ENCODE data around the gene MAB21L4. TPM values are rescaled to one million over a fixed set of nuclear protein-coding genes. Genes with fewer than 3 reads are reported as not detected.

MAB21L4 gene
- total and polyA plus RNA-seq, 7 experiments from 2014 or later, result not detected

DNA sequence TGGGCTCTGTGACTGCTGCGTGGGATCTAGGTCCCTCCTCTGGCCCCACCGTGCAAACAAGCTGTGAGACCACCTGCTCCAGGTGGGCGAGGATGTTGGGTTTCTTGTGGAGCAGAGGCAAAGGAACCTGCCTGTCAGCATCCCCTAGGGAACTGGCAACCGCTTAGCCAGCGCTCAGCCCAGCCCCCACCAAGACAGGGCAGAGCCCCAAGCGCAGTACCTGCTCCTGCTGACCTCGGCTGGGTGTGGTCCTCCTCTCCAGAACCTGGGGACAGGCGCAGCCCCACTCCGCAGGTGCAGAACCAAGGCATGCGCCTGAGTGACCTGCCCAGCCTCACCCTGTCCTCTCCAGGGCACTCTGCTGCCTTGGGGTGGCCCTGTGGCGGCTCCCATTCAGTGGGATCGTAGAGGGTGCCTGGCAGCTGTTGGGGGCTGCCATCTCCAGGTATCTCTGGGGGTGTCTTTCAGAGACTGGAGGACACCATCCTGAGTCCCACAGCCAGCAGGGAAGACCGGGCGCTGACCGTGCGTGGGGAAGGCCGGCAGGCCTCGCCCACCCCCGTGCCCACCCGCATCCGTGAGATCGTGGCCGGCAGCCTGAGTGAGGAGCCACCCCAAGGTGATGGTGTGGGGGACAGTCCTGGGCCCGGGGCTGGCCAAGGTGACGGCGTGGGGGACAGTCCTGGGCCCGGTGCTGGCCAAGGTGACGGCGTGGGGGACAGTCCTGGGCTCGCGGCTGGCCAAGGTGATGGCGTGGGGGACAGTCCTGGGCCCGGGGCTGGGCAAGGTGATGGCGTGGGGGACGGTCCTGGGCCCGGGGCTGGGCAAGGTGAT lies 22.5 kb upstream of the MAB21L4 start:
- peaks cover 0 to 12% (median 8%) of the 10 kb centered on the region in 5 donors for H3K27me3 Mint-ChIP-seq
- no peak overlapping the region for H3K4me3 Mint-ChIP-seq
- no peaks in the 10 kb centered on the region for H3K9me3 ChIP-seq (ENCODE audit: control insufficient read depth in 2 of 3, low read length in 3 of 3)
- POLR2A ChIA-PET, result no interaction called here
- peaks cover 3 to 4% of the 10 kb centered on the region in 2 donors for H3K27me3 ChIP-seq (ENCODE audit: control insufficient read depth in 2 of 2, insufficient read depth in 2 of 2, low read length in 2 of 2)
- no peak for ATAC-seq
- H3K4me1 ChIP-seq (ENCODE audit: control insufficient read depth in 2 of 2, insufficient read depth in 2 of 2, low read length in 2 of 2), result no peaks in the 10 kb centered on the region
- CTCF ChIA-PET, result no interaction called here
- no peak overlapping the region for H3K4me3 ChIP-seq (ENCODE audit: low read length)
- no peak overlapping the region for H3K27ac Mint-ChIP-seq
- no peak for DNase-seq
- H3K4me1 Mint-ChIP-seq, result peaks cover 0 to 2% (median 0%) of the 10 kb centered on the region in 7 donors
- no peaks in the 10 kb centered on the region for H3K36me3 Mint-ChIP-seq
- intact Hi-C loops (cut with micrococcal nuclease), result loop anchor here (10.0 kb wide), 2 partner anchors 236 to 376 kb away; partner anchors contain the start of gene PPP1R7 (in 1 of the 2)
- H3K36me3 ChIP-seq (ENCODE audit: control insufficient read depth in 2 of 3, insufficient read depth in 3 of 3, low read length in 3 of 3), result no peaks in the 10 kb centered on the region
- H3K27ac ChIP-seq (ENCODE audit: low read depth, low read length), result no peak overlapping the region
- no peaks in the 10 kb centered on the region for H3K9me3 Mint-ChIP-seq

DNA sequence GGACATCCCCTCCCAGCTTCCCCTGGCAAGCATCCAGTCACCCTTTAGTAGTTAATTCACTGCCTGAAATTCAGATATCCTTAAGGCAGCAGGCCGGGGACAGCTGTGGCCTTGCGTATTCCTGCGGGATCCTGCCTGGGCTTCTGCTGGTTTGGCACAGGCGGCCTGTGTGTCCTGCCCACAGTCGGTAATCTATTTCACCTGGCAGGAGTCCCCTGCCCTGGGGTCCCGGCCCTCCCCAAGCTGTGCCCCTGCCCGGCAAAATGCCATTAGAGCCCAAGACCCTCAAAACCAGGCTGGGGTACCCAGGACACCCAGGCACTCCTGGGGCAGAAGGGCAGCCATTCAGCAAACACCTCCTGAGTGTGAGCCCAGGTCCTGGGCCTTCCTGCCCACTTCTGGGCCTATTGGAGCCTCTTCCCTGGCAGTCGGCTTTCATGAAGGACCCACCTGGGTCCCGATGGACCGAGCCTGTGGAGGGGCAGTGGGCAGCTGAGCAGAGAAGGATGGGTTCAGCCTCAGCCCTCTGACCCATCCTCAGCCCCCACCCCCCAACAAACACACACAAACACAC lies 21.8 kb upstream of the MAB21L4 start:
- no peak overlapping the region for H3K4me3 Mint-ChIP-seq
- no peaks in the 10 kb centered on the region for H3K9me3 ChIP-seq (ENCODE audit: control insufficient read depth in 2 of 3, low read length in 3 of 3)
- H3K4me3 ChIP-seq (ENCODE audit: low read length), result no peak overlapping the region
- H3K27ac ChIP-seq (ENCODE audit: low read depth, low read length), result no peak overlapping the region
- POLR2A ChIA-PET, result no interaction called here
- peaks cover 3 to 4% of the 10 kb centered on the region in 2 donors for H3K27me3 ChIP-seq (ENCODE audit: control insufficient read depth in 2 of 2, insufficient read depth in 2 of 2, low read length in 2 of 2)
- H3K36me3 ChIP-seq (ENCODE audit: control insufficient read depth in 2 of 3, insufficient read depth in 3 of 3, low read length in 3 of 3), result no peaks in the 10 kb centered on the region
- intact Hi-C loops (cut with micrococcal nuclease), result loop anchor here (10.0 kb wide), 2 partner anchors 237 to 377 kb away; partner anchors contain the start of gene PPP1R7 (in 1 of the 2)
- no peak overlapping the region for H3K27ac Mint-ChIP-seq
- peaks cover under 1 to 14% (median 12%) of the 10 kb centered on the region in 5 donors for H3K27me3 Mint-ChIP-seq
- DNase-seq (no peak), ATAC-seq (no peak)
- no peaks in the 10 kb centered on the region for H3K36me3 Mint-ChIP-seq
- no peaks in the 10 kb centered on the region for H3K4me1 ChIP-seq (ENCODE audit: control insufficient read depth in 2 of 2, insufficient read depth in 2 of 2, low read length in 2 of 2)
- H3K4me1 Mint-ChIP-seq, result peaks cover 0 to 2% (median 0%) of the 10 kb centered on the region in 7 donors
- H3K9me3 Mint-ChIP-seq, result no peaks in the 10 kb centered on the region
- CTCF ChIA-PET, result interaction anchor here (1.1 kb wide), 1 partner anchor 723 kb away, joined by 3 read pairs; no protein-coding TSS in a partner anchor

DNA sequence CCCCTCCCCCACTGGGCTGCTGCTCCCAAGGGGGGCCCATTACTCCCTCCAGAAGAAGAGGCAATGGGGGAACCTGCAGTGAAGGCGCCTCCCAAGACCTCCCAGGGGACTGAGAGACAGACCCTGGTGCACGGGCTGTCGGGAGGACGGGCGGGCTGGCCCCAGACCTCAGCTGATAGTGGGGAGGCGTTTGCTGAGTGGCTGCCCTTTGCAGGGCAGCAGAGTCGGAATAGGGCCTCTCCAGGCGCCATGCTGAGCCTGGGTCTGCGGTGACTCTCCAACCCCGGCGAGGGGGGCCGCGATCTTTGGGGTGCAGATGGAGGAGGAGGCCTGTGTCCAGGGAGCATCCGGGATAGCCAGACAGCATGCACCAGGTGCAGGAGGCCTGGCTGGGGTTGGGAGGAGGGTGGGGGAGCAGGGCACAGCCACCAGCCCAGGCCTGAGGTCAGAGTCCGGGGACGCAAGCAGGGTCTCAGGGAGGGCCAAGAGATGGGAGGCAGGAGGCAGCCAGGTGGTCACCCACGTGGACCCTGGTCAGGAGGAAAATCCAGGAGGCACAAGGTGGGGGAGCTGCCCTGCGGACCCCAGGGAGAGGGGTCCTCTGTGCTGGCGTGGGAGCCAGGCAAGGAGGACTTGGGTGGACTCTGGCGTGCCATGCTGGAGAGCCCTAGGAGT lies 21.2 kb upstream of the MAB21L4 start:
- Mint-ChIP-seq H3K36me3 (no peaks in the 10 kb centered on the region), H3K27ac (no peak overlapping the region), H3K4me3 (peak overlapping the region in 1 of 10 donors; percentile 30), H3K27me3 (peaks cover 7 to 20% (median 12%) of the 10 kb centered on the region in 5 donors), H3K4me1 (peaks cover 0 to 2% (median 0%) of the 10 kb centered on the region in 7 donors), H3K9me3 (no peaks in the 10 kb centered on the region)
- peaks cover 3 to 4% of the 10 kb centered on the region in 2 donors for H3K27me3 ChIP-seq (ENCODE audit: control insufficient read depth in 2 of 2, insufficient read depth in 2 of 2, low read length in 2 of 2)
- H3K4me3 ChIP-seq (ENCODE audit: low read length), result no peak overlapping the region
- POLR2A ChIA-PET, result no interaction called here
- intact Hi-C loops (cut with micrococcal nuclease), result loop anchor here (10.0 kb wide), 2 partner anchors 238 to 378 kb away; partner anchors contain the start of gene PPP1R7 (in 1 of the 2)
- no peak overlapping the region for H3K27ac ChIP-seq (ENCODE audit: low read depth, low read length)
- no peaks in the 10 kb centered on the region for H3K4me1 ChIP-seq (ENCODE audit: control insufficient read depth in 2 of 2, insufficient read depth in 2 of 2, low read length in 2 of 2)
- no peaks in the 10 kb centered on the region for H3K36me3 ChIP-seq (ENCODE audit: control insufficient read depth in 2 of 3, insufficient read depth in 3 of 3, low read length in 3 of 3)
- CTCF ChIA-PET, result interaction anchor here (0.6 to 1.1 kb wide), 2 partner anchors 13 to 724 kb away, joined by 3 to 4 read pairs; no protein-coding TSS in a partner anchor
- no peaks in the 10 kb centered on the region for H3K9me3 ChIP-seq (ENCODE audit: control insufficient read depth in 2 of 3, low read length in 3 of 3)
- ATAC-seq, result no peak
- no peak for DNase-seq

DNA sequence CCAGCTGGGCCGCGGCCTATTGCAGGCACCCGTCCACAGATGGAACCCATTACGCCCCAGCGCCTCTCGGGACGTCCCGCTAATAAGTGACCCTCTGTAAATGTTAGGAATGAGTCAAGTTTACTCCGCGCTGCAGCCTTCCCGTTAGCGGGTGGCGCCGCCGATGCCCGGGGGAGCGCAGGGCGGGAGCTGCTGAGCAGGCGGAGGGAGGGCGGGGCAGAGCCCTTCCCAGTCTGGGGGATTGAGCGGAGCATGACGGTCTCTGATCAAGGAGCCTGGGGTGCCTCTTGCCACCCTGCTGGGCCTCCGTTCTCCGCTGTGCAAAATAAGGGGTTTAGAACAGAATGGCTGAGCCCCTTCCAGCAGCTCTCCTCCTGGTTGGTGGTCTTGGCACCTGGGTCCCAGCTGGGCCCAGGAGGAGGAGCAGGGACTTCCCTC lies 20.6 kb upstream of the MAB21L4 start:
- H3K4me3 ChIP-seq (ENCODE audit: low read length), result no peak overlapping the region
- H3K27me3 ChIP-seq (ENCODE audit: control insufficient read depth in 2 of 2, insufficient read depth in 2 of 2, low read length in 2 of 2), result peaks cover 3 to 4% of the 10 kb centered on the region in 2 donors
- intact Hi-C loops (cut with micrococcal nuclease), result loop anchor here (10.0 kb wide), 2 partner anchors 238 to 378 kb away; partner anchors contain the start of gene PPP1R7 (in 1 of the 2)
- POLR2A ChIA-PET, result no interaction called here
- H3K4me1 ChIP-seq (ENCODE audit: control insufficient read depth in 2 of 2, insufficient read depth in 2 of 2, low read length in 2 of 2), result no peaks in the 10 kb centered on the region
- ATAC-seq (no peak), DNase-seq (no peak)
- CTCF ChIA-PET, result interaction anchor here (0.6 to 1.1 kb wide), 2 partner anchors 13 to 725 kb away, joined by 3 to 4 read pairs; no protein-coding TSS in a partner anchor
- no peak overlapping the region for H3K27ac Mint-ChIP-seq
- no peaks in the 10 kb centered on the region for H3K9me3 ChIP-seq (ENCODE audit: control insufficient read depth in 2 of 3, low read length in 3 of 3)
- no peaks in the 10 kb centered on the region for H3K36me3 Mint-ChIP-seq
- peak overlapping the region in 1 of 10 donors; percentile 30 for H3K4me3 Mint-ChIP-seq
- no peaks in the 10 kb centered on the region for H3K9me3 Mint-ChIP-seq
- no peak overlapping the region for H3K27ac ChIP-seq (ENCODE audit: low read depth, low read length)
- H3K36me3 ChIP-seq (ENCODE audit: control insufficient read depth in 2 of 3, insufficient read depth in 3 of 3, low read length in 3 of 3), result no peaks in the 10 kb centered on the region
- H3K4me1 Mint-ChIP-seq, result peaks cover 0 to 2% (median 0%) of the 10 kb centered on the region in 7 donors
- H3K27me3 Mint-ChIP-seq, result peaks cover 11 to 25% (median 15%) of the 10 kb centered on the region in 5 donors

DNA sequence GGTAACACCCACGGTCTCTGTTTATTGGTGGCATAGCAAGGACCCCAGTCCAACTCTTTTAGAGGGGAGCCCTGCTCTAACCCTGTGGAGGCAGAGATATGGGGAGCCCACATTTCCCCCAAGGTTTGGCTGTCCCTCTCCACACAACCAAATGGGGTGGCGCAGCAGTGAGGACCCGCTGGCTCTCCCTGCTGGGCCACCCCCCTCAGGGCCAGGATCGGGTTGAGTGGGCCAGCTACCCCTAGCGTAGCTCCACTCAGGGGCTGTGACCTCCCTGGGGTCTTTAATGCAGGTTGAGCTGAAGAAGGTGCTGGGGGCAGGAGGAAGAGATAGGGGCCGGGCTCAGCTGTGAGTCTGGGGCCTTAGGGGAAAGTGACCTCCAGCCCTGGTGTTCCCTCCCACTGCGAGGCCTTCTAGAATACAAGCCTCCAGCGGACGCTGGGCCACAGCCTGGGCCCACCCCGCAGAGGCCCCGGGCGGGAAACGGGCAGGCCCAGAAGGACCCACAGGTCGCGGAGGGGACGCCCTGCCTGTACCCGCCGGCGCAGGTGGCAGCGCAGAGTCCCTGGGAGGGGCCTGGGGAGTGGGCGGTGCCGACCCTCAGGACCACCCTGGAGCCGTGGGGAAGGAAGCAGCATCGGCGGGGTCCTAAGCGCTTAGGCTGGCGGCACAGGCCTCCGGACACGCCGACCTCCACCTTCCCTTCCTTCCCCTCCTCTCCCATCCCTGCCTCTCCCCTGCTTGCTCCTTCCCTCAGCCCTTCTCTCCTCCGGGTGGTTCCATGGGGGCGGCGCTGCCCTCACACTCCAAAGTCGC lies 19.8 kb upstream of the MAB21L4 start:
- no peak for DNase-seq

More for the DNA sequence above, 19.8 kb upstream of the MAB21L4 start:
- no peaks in the 10 kb centered on the region for H3K9me3 Mint-ChIP-seq
- H3K4me1 Mint-ChIP-seq, result peaks cover 0 to 2% (median 0%) of the 10 kb centered on the region in 7 donors
- ATAC-seq, result no peak
- ChIA-PET CTCF (interaction anchor here (2.3 kb wide), 1 partner anchor 234 kb away, joined by 10 read pairs; the partner anchor contains the start of genes PASK and PPP1R7), POLR2A (no interaction called here)
- Histone ChIP-seq H3K4me1 (ENCODE audit: control insufficient read depth in 2 of 2, insufficient read depth in 2 of 2, low read length in 2 of 2) (no peaks in the 10 kb centered on the region), H3K27me3 (ENCODE audit: control insufficient read depth in 2 of 2, insufficient read depth in 2 of 2, low read length in 2 of 2) (peaks cover 3 to 4% of the 10 kb centered on the region in 2 donors), H3K4me3 (ENCODE audit: low read length) (no peak overlapping the region), H3K27ac (ENCODE audit: low read depth, low read length) (no peak overlapping the region), H3K9me3 (ENCODE audit: control insufficient read depth in 2 of 3, low read length in 3 of 3) (no peaks in the 10 kb centered on the region), H3K36me3 (ENCODE audit: control insufficient read depth in 2 of 3, insufficient read depth in 3 of 3, low read length in 3 of 3) (no peaks in the 10 kb centered on the region)
- H3K4me3 Mint-ChIP-seq, result no peak overlapping the region
- no peaks in the 10 kb centered on the region for H3K36me3 Mint-ChIP-seq
- H3K27ac Mint-ChIP-seq, result no peak overlapping the region
- intact Hi-C loops (cut with micrococcal nuclease), result loop anchor here (10.0 kb wide), 2 partner anchors 239 to 379 kb away; partner anchors contain the start of gene PPP1R7 (in 1 of the 2)
- peaks cover 11 to 26% (median 15%) of the 10 kb centered on the region in 5 donors for H3K27me3 Mint-ChIP-seq
